Esophagus squamous epithelium (tissue), 5 donors: Measurements from ENCODE around the gene ZC3H10. TPM values are rescaled to one million over a fixed set of nuclear protein-coding genes. Genes with fewer than 3 reads are reported as not detected.

Experiments used
- DNase-seq: peaks from one replicate; lab custom pipeline; 2025; lab: John Stamatoyannopoulos, UW
- H3K27ac ChIP-seq, 4 donors: fragments of 200-600 bp; sonication (generic); one replicate each; pipeline ENCODE4 v1.5.1; 2016 to 2019; ENCODE audit warnings: mild to moderate bottlenecking in 1 of 4
- H3K27me3 ChIP-seq, 4 donors: fragments of 200-600 bp; sonication (generic); 1 replicate in 3 of 4; 2 replicates in 1 of 4; pipeline versions ENCODE4 v1.5.1 to v1.6.0; 2017 to 2021; ENCODE audit warnings: antibody characterized with exemption in 1 of 4
- H3K36me3 ChIP-seq, 3 donors: fragments of 200-600 bp; sonication (generic); one replicate each; pipeline ENCODE4 v1.5.1; 2016 to 2019
- H3K4me1 ChIP-seq, 3 donors: fragments of 200-600 bp; sonication (generic); one replicate each; pipeline ENCODE4 v1.5.1; 2017 to 2019
- H3K4me3 ChIP-seq, 4 donors: fragments of 200-600 bp; sonication (generic); 1 replicate in 3 of 4; 2 replicates in 1 of 4; pipeline ENCODE4 v1.5.1; 2016 to 2019; ENCODE audit warnings: mild to moderate bottlenecking in 2 of 4, moderate library complexity in 1 of 4
- H3K9me3 ChIP-seq, 3 donors: fragments of 200-600 bp; sonication (generic); one replicate each; pipeline ENCODE4 v1.5.1; 2016 to 2019
- POLR2A ChIP-seq, 4 donors: fragments of 450-650 bp; IDR thresholded peaks; one replicate each; pipeline ENCODE4 v1.6.1; 2017; ENCODE audit warnings: antibody characterized with exemption in 4 of 4, mild to moderate bottlenecking in 4 of 4, moderate library complexity in 3 of 4
- WGBS, 2 donors: methylation state at CpG; one replicate each; pipeline ENCODE4 v1.1.5; 2018; 5-methylcytosine and 5-hydroxymethylcytosine counted together
- intact Hi-C: fragments of 100-400 bp; cut with DNase I; formaldehyde crosslinking; loops from one replicate; pipeline ENCODE4 v1.15.0; 2022
- total RNA-seq, 4 donors: library from RNA; depleted of rRNA; stranded (reverse); fragments of >200 nt; gene quantifications; one replicate each; pipeline ENCODE4 v1.1.0, GENCODE V29; 2016
- TF ChIP-seq, protein P1 (sequence below), 6 experiments: fragments of 450-650 bp in 4 of 6; fragments of 200-600 bp in 2 of 6; sonication (generic) in 2 of 6; IDR thresholded peaks; one replicate each; pipeline ENCODE4 v1.5.1; 2016 to 2019; ENCODE audit warnings: antibody characterized with exemption in 6 of 6, mild to moderate bottlenecking in 4 of 6, moderate library complexity in 4 of 6
- donor health status: DM: yes; HTN: yes; CAD: no.

ZC3H10 gene
- total RNA-seq, 4 donors from 2014 or later: 1.5 to 3.8 (median 2.3) TPM

GRCh38 chr12:56129942-56130495 lies 12.0 kb downstream of the ZC3H10 start:
- H3K36me3 ChIP-seq: peaks cover 26 to 50% (median 28%) of the 10 kb centered on the region in 3 donors
- H3K4me3 ChIP-seq: peak overlapping the region in 3 of 4 donors; percentile 72 to 97 (median 94)
- WGBS, 2 donors: 61 to 65% methylated on average over 22 of the region's 22 CpGs

DNA sequence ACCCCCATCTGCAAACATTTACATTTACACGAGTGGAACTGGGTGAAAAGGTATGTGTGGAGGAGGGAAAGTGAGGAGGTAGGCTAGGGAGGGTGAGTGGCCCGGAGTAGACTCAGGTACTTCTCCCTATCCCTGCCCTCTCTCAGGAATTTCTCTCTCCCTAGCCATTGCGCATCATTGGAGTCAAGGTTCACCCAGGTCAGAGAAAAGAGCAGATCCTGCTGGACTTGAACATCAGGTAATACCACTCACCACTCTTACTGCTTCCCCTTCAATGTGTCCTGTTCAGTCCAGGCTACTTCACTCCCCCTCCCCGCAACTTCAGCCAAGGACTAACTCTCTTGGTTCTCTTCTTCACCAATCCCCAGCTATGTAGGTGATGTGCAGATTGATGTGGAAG lies 12.8 kb downstream of the ZC3H10 start:
- intact Hi-C loops: no loop called here
- peaks cover 26 to 59% (median 32%) of the 10 kb centered on the region in 3 donors for H3K36me3 ChIP-seq

More at GRCh38 chr12:56129942-56130495, 12.0 kb downstream of the ZC3H10 start:
- Histone ChIP-seq H3K9me3 (no peaks in the 10 kb centered on the region), H3K27me3 (no peaks in the 10 kb centered on the region), H3K4me1 (peaks cover 23 to 57% (median 30%) of the 10 kb centered on the region in 3 donors), H3K27ac (peak overlapping the region; percentile 85 to 98 (median 96))
- intact Hi-C loops: loop anchor here (5.0 kb wide), 1 partner anchor 57 kb away; the partner anchor contains the start of gene SMARCC2
- TF ChIP-seq POLR2A (IDR thresholded peaks at IDR 0.05): no peak
- TF ChIP-seq, protein P1, sequence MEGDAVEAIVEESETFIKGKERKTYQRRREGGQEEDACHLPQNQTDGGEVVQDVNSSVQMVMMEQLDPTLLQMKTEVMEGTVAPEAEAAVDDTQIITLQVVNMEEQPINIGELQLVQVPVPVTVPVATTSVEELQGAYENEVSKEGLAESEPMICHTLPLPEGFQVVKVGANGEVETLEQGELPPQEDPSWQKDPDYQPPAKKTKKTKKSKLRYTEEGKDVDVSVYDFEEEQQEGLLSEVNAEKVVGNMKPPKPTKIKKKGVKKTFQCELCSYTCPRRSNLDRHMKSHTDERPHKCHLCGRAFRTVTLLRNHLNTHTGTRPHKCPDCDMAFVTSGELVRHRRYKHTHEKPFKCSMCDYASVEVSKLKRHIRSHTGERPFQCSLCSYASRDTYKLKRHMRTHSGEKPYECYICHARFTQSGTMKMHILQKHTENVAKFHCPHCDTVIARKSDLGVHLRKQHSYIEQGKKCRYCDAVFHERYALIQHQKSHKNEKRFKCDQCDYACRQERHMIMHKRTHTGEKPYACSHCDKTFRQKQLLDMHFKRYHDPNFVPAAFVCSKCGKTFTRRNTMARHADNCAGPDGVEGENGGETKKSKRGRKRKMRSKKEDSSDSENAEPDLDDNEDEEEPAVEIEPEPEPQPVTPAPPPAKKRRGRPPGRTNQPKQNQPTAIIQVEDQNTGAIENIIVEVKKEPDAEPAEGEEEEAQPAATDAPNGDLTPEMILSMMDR (IDR thresholded peaks at IDR 0.05): no peak
- no peak for DNase-seq

GRCh38 chr12:56134897-56135296 lies 16.8 kb downstream of the ZC3H10 start:
- Histone ChIP-seq H3K4me1 (peaks cover 0 to 14% (median 7%) of the 10 kb centered on the region in 3 donors), H3K4me3 (no peak overlapping the region), H3K27me3 (no peaks in the 10 kb centered on the region), H3K36me3 (peaks cover 36 to 99% (median 63%) of the 10 kb centered on the region in 3 donors), H3K9me3 (no peaks in the 10 kb centered on the region), H3K27ac (no peak overlapping the region)
- intact Hi-C loops: no loop called here
- WGBS, 2 donors: 82 to 91% methylated on average over 6 of the region's 6 CpGs
- DNase-seq: no peak
- TF ChIP-seq, protein P1 (IDR thresholded peaks at IDR 0.05): no peak
- no peak for TF ChIP-seq POLR2A (IDR thresholded peaks at IDR 0.05)

More for the DNA sequence above, 12.8 kb downstream of the ZC3H10 start:
- no peak for DNase-seq
- Histone ChIP-seq H3K27ac (peak overlapping the region in 3 of 4 donors; percentile 95 to 98 (median 98)), H3K4me3 (no peak overlapping the region), H3K27me3 (no peaks in the 10 kb centered on the region), H3K4me1 (peaks cover 22 to 48% (median 26%) of the 10 kb centered on the region in 3 donors), H3K9me3 (no peaks in the 10 kb centered on the region)
- WGBS, 2 donors: 82 to 93% methylated on average over 3 to 4 of the region's 4 CpGs
- TF ChIP-seq, protein P1 (IDR thresholded peaks at IDR 0.05): no peak
- no peak for TF ChIP-seq POLR2A (IDR thresholded peaks at IDR 0.05)

DNA sequence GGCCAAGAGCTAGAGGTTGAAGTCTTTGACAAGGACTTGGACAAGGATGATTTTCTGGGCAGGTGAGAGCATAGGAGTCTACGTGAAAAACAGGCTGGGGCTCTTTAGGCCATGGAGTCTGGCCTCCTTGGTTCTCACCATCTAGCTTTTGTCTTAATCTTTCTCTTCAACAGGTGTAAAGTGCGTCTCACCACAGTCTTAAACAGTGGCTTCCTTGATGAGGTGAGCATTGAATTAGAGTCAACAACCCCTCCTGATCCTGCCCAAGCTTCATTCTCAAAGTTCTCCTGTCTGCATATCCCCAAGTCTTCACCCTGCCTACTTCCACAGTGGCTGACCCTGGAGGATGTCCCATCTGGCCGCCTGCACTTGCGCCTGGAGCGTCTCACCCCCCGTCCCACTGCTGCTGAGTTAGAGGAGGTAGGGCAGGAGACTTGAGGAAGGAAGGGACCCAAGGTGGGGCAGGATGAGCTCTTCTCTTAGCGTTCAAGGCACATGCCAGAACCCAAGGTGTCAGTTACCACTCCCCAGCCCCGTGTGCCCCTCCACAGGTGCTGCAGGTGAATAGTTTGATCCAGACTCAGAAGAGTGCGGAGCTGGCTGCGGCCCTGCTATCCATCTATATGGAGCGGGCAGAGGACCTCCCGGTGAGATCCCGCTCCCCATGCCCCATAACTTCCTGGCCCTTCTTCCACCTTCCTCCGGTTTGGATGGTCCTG lies 19.9 kb downstream of the ZC3H10 start:
- H3K36me3 ChIP-seq: peaks cover 42 to 100% (median 62%) of the 10 kb centered on the region in 3 donors
- TF ChIP-seq, protein P1 (IDR thresholded peaks at IDR 0.05): no peak
- no peak for TF ChIP-seq POLR2A (IDR thresholded peaks at IDR 0.05)
- no peak overlapping the region for H3K27ac ChIP-seq
- intact Hi-C loops: no loop called here
- 93% methylated on average over 11 to 13 of the region's 14 CpGs for WGBS, 2 donors
- peaks cover 0 to 10% (median 0%) of the 10 kb centered on the region in 3 donors for H3K4me1 ChIP-seq
- no peak overlapping the region for H3K4me3 ChIP-seq
- DNase-seq: no peak
- no peaks in the 10 kb centered on the region for H3K27me3 ChIP-seq
- H3K9me3 ChIP-seq: no peaks in the 10 kb centered on the region
